CD4-positive, alpha-beta T cell treated with Interleukin-6 for 4 hours (primary cell): ENCODE results near the gene RTP5.
"Not testable (repeated sequence)": the region's sequence is repeated elsewhere in the genome, so short reads cannot be mapped to it uniquely, and the experiment has no call there.

ENCODE experiments used
- DNase-seq: peaks from one replicate; pipeline ENCODE4 v3.0.0-alpha.2; 2020; ENCODE audit warnings: mixed read lengths

RTP5 gene

GRCh38 chr2:241904011-241904718 is 34.6 kb downstream of the RTP5 start:
- DNase-seq, result no peak

- DNase-seq, result no peak
Observed at GRCh38 chr2:241904791-241905710, 35.5 kb downstream of the RTP5 start.

DNA sequence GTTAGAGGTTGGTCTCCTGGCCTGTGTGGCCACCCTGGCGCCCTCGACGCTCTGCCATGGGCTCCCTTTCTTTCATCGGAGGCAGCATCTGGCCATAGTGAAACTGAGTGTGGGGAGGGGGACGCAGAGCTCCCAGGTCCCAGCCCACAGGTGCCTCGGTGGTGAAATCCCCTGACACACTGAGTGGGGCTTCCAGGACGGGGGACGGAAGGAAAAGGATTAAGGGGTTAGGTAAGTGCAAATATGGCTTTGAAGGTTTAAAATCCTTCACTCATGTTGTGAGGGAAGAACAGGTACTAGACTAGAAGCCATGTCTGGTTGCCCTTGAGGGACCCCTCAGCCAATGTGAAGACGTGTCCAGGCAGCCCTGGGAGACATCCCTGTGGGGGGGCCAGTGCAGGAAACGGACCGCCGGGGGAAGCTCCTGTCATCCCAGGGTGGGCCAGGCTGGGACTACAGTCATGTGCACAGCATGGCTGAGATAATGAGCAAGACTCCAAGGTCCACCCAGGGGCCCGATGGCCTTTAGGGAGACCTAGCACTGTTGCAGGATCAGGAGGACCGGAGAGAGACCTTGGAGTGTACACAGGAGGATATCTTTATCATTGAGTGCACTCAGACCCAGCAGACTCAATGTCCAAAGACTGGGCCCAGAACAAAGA is 36.3 kb downstream of the RTP5 start:
- no peak for DNase-seq

GRCh38 chr2:241906378-241906770 is 36.8 kb downstream of the RTP5 start:
- DNase-seq, result not testable (repeated sequence)

- DNase-seq, result no peak
Observed at GRCh38 chr2:241906826-241907570, 37.5 kb downstream of the RTP5 start.

- not testable (repeated sequence) for DNase-seq
Observed at GRCh38 chr2:241907831-241908230, 38.3 kb downstream of the RTP5 start.

DNA sequence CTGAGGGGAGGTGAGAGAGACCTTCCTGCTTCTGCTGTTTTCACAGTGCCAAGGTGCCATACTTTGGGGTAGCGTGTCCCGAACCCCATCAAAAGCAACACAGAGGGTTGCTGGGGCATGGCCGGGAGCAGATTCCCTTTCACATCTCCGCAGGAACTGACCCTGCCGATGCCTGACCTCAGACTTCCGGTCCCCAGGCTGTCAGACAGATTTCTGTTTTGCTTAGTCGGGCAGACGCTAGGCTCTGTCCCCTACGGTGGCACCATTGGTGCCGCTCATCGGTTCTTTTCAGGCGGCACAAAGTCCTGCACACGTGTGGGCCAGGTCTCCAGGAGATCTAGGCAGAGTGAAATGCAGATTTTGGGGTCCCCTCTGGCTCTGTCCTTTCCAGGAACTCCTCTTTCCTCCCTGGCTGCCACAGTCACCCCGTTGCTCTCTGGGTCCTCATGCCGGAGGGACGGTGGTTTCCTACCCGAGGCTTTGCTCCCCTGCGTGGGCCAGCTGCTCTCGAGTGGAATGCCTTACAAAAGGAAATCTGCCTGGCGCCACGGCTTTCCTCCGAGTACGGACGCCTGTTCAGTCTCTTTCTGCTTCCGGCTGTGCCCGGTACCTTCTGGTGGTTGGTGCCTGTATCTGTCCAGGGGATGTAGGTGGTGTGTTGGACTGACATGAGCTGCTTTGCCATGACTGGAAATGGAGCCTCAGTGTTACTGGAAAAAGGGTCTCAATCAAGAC is 39.3 kb downstream of the RTP5 start:
- DNase-seq, result no peak

- no peak for DNase-seq
Observed at GRCh38 chr2:241909769-241910168, 40.2 kb downstream of the RTP5 start.

DNA sequence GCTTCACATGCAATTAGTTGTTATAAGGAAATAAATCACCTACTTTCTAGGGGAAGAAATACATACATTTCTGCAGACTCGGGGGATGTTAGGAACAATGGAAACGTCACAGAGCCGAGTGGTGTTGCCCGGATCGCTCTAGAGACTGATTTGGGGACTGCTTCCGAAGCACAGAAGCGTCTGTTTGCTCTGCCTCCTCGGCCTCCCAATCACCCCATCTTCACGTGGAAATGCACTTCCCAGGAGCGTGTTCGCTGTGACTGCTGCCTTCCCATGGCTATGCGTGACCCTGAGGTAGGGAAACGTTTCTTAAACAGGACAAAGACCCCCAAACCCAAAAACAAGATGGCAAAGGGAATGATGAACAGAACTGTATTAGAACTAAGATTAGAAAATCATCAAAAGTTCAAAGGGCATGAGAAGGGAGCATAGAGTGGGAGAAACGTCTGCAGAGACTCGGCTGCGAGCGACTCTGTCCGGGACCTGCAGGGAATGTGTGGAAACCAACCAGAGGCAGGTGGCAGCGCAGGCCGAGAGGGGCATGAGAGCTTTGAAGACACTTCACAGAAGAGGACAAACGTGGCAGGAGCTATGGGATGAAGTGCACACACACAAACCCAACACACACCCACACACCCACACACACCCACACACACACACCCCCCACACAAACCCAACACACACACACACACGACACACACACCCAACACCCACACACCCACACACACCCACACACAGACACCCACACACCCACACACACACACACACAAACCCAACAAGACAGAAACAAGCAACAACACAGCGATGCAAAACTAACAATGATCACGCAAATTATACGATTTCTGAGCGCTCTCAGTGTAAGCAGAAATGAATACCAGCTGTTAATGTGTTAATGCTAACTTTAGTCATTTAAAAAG is 41.3 kb downstream of the RTP5 start:
- no peak for DNase-seq

- no peak for DNase-seq
Observed at GRCh38 chr2:241911551-241911950, 42.0 kb downstream of the RTP5 start.

DNA sequence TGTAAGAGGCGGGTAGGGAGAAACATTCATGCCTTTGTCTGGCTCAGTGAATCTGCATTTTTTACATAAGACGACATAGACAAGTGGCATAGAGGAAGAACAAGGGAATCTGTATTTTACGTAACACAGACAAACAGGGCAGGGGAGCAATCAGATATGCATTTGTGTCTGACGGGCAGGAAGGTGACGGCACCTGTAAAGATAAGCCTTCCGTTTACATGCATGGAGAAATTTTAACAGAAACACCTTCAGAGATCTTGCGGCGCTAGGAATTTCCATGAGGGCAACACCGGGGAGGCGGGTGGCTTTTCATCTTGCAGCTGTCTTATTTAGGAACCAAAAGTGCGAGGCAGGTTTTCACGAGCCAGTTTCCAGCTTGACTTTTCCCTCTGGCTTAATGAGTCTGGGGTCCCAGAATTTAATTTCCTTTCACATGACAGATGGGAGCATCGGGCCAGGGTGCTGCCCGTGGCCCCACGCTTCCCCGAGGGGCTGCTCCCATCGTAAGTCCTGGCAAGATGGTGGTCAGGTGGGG is 42.6 kb downstream of the RTP5 start:
- no peak for DNase-seq

- no peak for DNase-seq
Observed at GRCh38 chr2:241913703-241914102, 44.2 kb downstream of the RTP5 start.

DNA sequence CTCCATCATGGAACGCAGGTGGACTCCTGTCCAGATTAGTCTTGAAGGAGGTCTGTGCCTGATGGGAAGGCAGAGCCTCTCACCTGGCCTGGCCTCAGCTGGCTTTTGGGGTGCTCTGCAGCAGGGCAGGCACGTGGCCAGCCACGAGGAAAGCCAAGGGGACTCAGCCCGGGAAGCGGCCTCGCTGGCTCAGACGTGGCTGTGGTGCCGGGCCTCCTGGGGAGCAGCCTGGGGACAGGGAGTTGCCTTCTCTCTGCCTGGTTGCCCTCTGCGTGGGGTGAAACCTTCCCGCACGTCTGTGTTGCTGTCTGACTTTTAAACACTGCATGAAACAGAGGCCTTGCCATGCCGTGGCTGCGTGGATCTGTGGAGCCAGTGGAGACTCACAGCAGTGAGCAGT is 45.0 kb downstream of the RTP5 start:
- DNase-seq, result no peak

DNA sequence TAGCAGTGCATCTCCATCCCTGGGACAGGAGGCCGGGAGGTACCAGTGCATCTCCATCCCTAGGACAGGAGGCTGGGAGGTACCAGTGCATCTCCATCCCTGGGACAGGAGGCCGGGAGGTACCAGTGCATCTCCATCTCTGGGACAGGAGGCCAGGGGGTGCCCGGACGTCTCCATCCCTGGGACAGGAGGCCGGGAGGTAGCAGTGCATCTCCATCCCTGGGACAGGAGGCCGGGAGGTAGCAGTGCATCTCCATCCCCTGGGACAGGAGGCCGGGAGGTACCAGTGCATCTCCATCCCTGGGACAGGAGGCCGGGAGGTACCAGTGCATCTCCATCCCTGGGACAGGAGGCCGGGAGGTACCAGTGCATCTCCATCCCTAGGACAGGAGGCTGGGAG is 52.1 kb downstream of the RTP5 start:
- DNase-seq, result not testable (repeated sequence)

DNA sequence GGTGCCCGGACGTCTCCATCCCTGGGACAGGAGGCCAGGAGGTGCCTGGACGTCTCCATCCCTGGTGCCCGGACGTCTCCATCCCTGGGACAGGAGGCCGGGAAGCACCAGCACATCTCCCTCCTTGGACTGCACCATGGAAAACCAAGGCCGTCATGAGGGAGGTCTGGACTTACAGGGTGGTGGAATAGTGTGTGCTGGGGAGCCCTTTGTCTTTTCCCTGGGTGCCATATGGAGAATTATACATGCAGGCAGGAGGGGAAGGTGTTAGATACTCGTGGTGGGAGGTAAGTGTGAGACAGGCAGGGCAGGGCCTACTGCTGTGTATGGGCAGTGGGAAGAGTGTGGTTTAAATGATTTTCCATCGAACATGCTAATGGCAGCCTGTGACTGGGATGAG is 52.9 kb downstream of the RTP5 start:
- no peak for DNase-seq

DNA sequence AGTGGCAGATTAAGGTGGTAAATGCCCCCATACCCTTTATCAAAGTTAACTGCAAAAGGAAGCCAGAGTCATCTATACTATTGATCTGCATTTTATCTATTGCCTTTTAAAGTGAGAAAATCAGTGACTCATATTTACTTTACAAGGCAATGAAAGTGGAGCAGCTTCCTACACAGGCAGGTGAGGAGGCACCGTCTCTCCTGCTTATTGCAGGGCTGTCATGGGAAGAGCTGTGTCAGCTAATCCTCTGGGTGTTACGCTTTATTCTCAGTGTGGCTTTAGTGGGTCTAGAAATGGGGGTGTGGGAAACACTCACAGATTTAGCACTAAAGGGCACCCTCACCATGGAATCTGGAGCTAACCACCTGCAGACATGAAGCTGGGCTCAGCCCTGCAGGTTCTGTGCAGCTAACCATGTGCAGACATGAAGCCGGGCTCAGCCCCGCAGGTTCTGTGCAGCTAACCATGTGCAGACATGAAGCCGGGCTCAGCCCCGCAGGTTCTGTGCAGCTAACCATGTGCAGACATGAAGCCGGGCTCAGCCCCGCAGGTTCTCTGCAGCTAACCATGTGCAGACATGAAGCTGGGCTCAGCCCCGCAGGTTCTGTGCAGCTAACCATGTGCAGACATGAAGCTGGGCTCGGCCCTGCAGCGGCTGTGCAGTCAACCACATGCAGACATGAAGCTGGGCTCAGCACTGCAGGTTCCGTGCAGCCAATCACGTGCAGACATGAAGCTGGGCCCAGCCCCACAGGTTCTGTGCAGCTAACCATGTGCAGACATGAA is 53.5 kb downstream of the RTP5 start:
- not testable (repeated sequence) for DNase-seq
